Measurements from ENCODE around the gene ZNF592. TPM values are rescaled to one million over a fixed set of nuclear protein-coding genes. Genes with fewer than 3 reads are reported as not detected.
A peak's percentile ranks its signal among the peaks of the same experiment; 100 is the strongest.

ZNF592 gene
- total RNA-seq, 4 donors from 2014 or later, result 4.7 to 48.2 (median 11.7) TPM

GRCh38 chr15:84830036-84830435 is 81.6 kb downstream of the ZNF592 start:
- H3K4me1 ChIP-seq, result no peaks in the 10 kb centered on the region
- no peaks in the 10 kb centered on the region for H3K9me3 ChIP-seq
- no peak for DNase-seq
- peak overlapping the region in 1 of 2 donors; percentile 33 for H3K27ac ChIP-seq
- no peak for TF ChIP-seq POLR2A (IDR thresholded peaks at IDR 0.05)
- TF ChIP-seq CTCF (IDR thresholded peaks at IDR 0.05), result no peak
- intact Hi-C loops (cut with DNase I; ENCODE audit: low total_unique reads), result no loop called here
- no peaks in the 10 kb centered on the region for H3K36me3 ChIP-seq
- no peak overlapping the region for H3K4me3 ChIP-seq
- no peaks in the 10 kb centered on the region for H3K27me3 ChIP-seq

- no peak for DNase-seq
- Histone ChIP-seq H3K27me3 (no peaks in the 10 kb centered on the region), H3K4me1 (no peaks in the 10 kb centered on the region), H3K4me3 (no peak overlapping the region), H3K36me3 (no peaks in the 10 kb centered on the region), H3K27ac (peak overlapping the region; percentile 39 to 41), H3K9me3 (no peaks in the 10 kb centered on the region)
- intact Hi-C loops (cut with DNase I; ENCODE audit: low total_unique reads), result no loop called here
- TF ChIP-seq CTCF (IDR thresholded peaks at IDR 0.05), result no peak
- TF ChIP-seq POLR2A (IDR thresholded peaks at IDR 0.05), result no peak
Measured at GRCh38 chr15:84831028-84831427, 82.6 kb downstream of the ZNF592 start.

GRCh38 chr15:84831613-84832012 is 83.2 kb downstream of the ZNF592 start:
- Histone ChIP-seq H3K4me1 (no peaks in the 10 kb centered on the region), H3K36me3 (no peaks in the 10 kb centered on the region), H3K4me3 (no peak overlapping the region), H3K27me3 (no peaks in the 10 kb centered on the region), H3K9me3 (no peaks in the 10 kb centered on the region), H3K27ac (peak overlapping the region in 1 of 2 donors; percentile 39)
- TF ChIP-seq POLR2A (IDR thresholded peaks at IDR 0.05) (no peak), CTCF (IDR thresholded peaks at IDR 0.05) (no peak)
- intact Hi-C loops (cut with DNase I; ENCODE audit: low total_unique reads), result no loop called here
- no peak for DNase-seq

GRCh38 chr15:84832448-84833040 is 84.2 kb downstream of the ZNF592 start:
- Histone ChIP-seq H3K36me3 (no peaks in the 10 kb centered on the region), H3K9me3 (no peaks in the 10 kb centered on the region), H3K27me3 (no peaks in the 10 kb centered on the region), H3K4me3 (no peak overlapping the region), H3K27ac (no peak overlapping the region), H3K4me1 (no peaks in the 10 kb centered on the region)
- no peak for DNase-seq
- intact Hi-C loops (cut with DNase I; ENCODE audit: low total_unique reads), result no loop called here
- TF ChIP-seq POLR2A (IDR thresholded peaks at IDR 0.05) (no peak), CTCF (IDR thresholded peaks at IDR 0.05) (no peak)

GRCh38 chr15:84833447-84834228 is 85.2 kb downstream of the ZNF592 start:
- Histone ChIP-seq H3K27me3 (no peaks in the 10 kb centered on the region), H3K4me3 (no peak overlapping the region), H3K4me1 (no peaks in the 10 kb centered on the region), H3K27ac (no peak overlapping the region), H3K36me3 (no peaks in the 10 kb centered on the region), H3K9me3 (no peaks in the 10 kb centered on the region)
- intact Hi-C loops (cut with DNase I; ENCODE audit: low total_unique reads), result no loop called here
- peak; percentile 47 to 55 for DNase-seq
- TF ChIP-seq CTCF (IDR thresholded peaks at IDR 0.05) (no peak), POLR2A (IDR thresholded peaks at IDR 0.05) (no peak)
